Neural progenitor cell (in vitro differentiated cells): Measurements from ENCODE around the gene SPOP. TPM values are rescaled to one million over a fixed set of nuclear protein-coding genes. Genes with fewer than 3 reads are reported as not detected.

Experiments
- DNase-seq: peaks from one replicate; pipeline ENCODE4 v3.0.0-alpha.2; 2016; ENCODE audit warnings: low spot score
- H2AFZ ChIP-seq: fragments of 200-600 bp; sonication (generic); replicated peaks from 2 replicates; pipeline ENCODE4 v1.6.1; 2016; ENCODE audit warnings: antibody characterized with exemption
- H3F3A ChIP-seq: fragments of 200-600 bp; sonication (generic); 2 replicates; pipeline ENCODE4 v1.6.1; 2016; ENCODE audit warnings: antibody characterized with exemption, low read depth
- H3K27ac ChIP-seq: fragments of 200-600 bp; sonication (generic); 2 replicates; pipeline ENCODE4 v1.5.1; 2016; ENCODE audit warnings: mild to moderate bottlenecking
- H3K27me3 ChIP-seq: fragments of 200-600 bp; sonication (generic); 2 replicates; pipeline ENCODE4 v1.6.1; 2016; ENCODE audit warnings: mild to moderate bottlenecking, moderate library complexity
- H3K36me3 ChIP-seq: fragments of 200-600 bp; sonication (generic); 2 replicates; pipeline ENCODE4 v1.5.1; 2016
- H3K4me1 ChIP-seq: fragments of 200-600 bp; sonication (generic); 2 replicates; pipeline ENCODE4 v1.6.1; 2016; ENCODE audit warnings: mixed run types
- H3K4me2 ChIP-seq: fragments of 200-600 bp; sonication (generic); 2 replicates; pipeline ENCODE4 v1.6.1; 2016
- H3K4me3 ChIP-seq: fragments of 200-600 bp; sonication (generic); 2 replicates; pipeline ENCODE4 v1.5.1; 2016
- H3K79me2 ChIP-seq: fragments of 200-600 bp; sonication (generic); 2 replicates; pipeline ENCODE4 v1.6.1; 2016; ENCODE audit warnings: low read depth
- H3K9ac ChIP-seq: fragments of 200-600 bp; sonication (generic); 2 replicates; pipeline ENCODE4 v1.6.1; 2016
- H3K9me3 ChIP-seq: fragments of 200-600 bp; sonication (generic); 2 replicates; pipeline ENCODE4 v1.5.1; 2016; ENCODE audit warnings: low read depth
- H4K20me1 ChIP-seq: fragments of 200-600 bp; sonication (generic); 2 replicates; pipeline ENCODE4 v1.6.1; 2016; ENCODE audit warnings: low read depth
- H3K27ac Mint-ChIP-seq: 3 replicates; pipeline ENCODE4 v1.8.0; 2021; ENCODE audit warnings: mixed read lengths
- H3K27me3 Mint-ChIP-seq: 2 replicates; pipeline ENCODE4 v1.8.0; 2022; ENCODE audit warnings: low read depth, mild to moderate bottlenecking, inconsistent platforms, moderate library complexity, mixed read lengths; ENCODE audit not compliant: insufficient read depth
- H3K36me3 Mint-ChIP-seq: 3 replicates; pipeline ENCODE4 v1.8.0; 2021; ENCODE audit warnings: mixed read lengths
- H3K4me1 Mint-ChIP-seq: 3 replicates; pipeline ENCODE4 v1.8.0; 2021; ENCODE audit warnings: mixed read lengths
- H3K4me3 Mint-ChIP-seq: 3 replicates; pipeline ENCODE4 v1.8.0; 2021; ENCODE audit warnings: mild to moderate bottlenecking, moderate library complexity, mixed read lengths
- H3K9me3 Mint-ChIP-seq: 3 replicates; pipeline ENCODE4 v1.8.0; 2020; ENCODE audit warnings: mixed read lengths
- EZH2 ChIP-seq: fragments of 200-600 bp; sonication (generic); IDR thresholded peaks from 2 replicates; pipeline ENCODE4 v1.6.1; 2017; ENCODE audit warnings: antibody characterized with exemption, mild to moderate bottlenecking, moderate library complexity
- EZH2phosphoT487 ChIP-seq: fragments of 200-600 bp; sonication (generic); IDR thresholded peaks from 2 replicates; pipeline ENCODE4 v1.6.1; 2017; ENCODE audit warnings: antibody characterized with exemption
- total RNA-seq: library from RNA; depleted of rRNA; stranded (reverse); fragments of >200 nt; gene quantifications from 2 replicates; pipeline ENCODE4 v1.2.3, GENCODE V29; 2015; ENCODE audit warnings: low replicate concordance
- TF ChIP-seq, protein P1 (sequence below): fragments of 200-600 bp; sonication (generic); IDR thresholded peaks from 2 replicates; pipeline ENCODE4 v1.5.1; 2017; ENCODE audit warnings: antibody characterized with exemption, mild to moderate bottlenecking

SPOP gene
- total RNA-seq, 1 donor from 2014 or later: 40.3 TPM

- Histone ChIP-seq H4K20me1 (peaks cover 4% of the 10 kb centered on the region), H3K27ac (peak overlapping the region; percentile 46), H3K4me2 (no peak overlapping the region), H3F3A (peaks cover 9% of the 10 kb centered on the region), H3K4me3 (no peak overlapping the region), H3K27me3 (no peaks in the 10 kb centered on the region), H3K4me1 (peaks cover 11% of the 10 kb centered on the region), H3K79me2 (peaks cover 13% of the 10 kb centered on the region), H3K9ac (no peak overlapping the region), H3K9me3 (no peaks in the 10 kb centered on the region), H2AFZ (no peak overlapping the region), H3K36me3 (no peaks in the 10 kb centered on the region)
- no peak overlapping the region for H3K4me3 Mint-ChIP-seq
- H3K36me3 Mint-ChIP-seq: peaks cover 11% of the 10 kb centered on the region
- peaks cover 2% of the 10 kb centered on the region for H3K9me3 Mint-ChIP-seq
- no peaks in the 10 kb centered on the region for H3K27me3 Mint-ChIP-seq
- DNase-seq: no peak
- no peaks in the 10 kb centered on the region for H3K4me1 Mint-ChIP-seq
- TF ChIP-seq, protein P1, sequence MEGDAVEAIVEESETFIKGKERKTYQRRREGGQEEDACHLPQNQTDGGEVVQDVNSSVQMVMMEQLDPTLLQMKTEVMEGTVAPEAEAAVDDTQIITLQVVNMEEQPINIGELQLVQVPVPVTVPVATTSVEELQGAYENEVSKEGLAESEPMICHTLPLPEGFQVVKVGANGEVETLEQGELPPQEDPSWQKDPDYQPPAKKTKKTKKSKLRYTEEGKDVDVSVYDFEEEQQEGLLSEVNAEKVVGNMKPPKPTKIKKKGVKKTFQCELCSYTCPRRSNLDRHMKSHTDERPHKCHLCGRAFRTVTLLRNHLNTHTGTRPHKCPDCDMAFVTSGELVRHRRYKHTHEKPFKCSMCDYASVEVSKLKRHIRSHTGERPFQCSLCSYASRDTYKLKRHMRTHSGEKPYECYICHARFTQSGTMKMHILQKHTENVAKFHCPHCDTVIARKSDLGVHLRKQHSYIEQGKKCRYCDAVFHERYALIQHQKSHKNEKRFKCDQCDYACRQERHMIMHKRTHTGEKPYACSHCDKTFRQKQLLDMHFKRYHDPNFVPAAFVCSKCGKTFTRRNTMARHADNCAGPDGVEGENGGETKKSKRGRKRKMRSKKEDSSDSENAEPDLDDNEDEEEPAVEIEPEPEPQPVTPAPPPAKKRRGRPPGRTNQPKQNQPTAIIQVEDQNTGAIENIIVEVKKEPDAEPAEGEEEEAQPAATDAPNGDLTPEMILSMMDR: no peak
- peak overlapping the region; percentile 7 for H3K27ac Mint-ChIP-seq
These were observed 45.5 kb upstream of the SPOP start for GRCh38 chr17:49723423-49723822.

GRCh38 chr17:49722066-49722465 lies 44.2 kb upstream of the SPOP start:
- peaks cover 9% of the 10 kb centered on the region for H3F3A ChIP-seq
- no peaks in the 10 kb centered on the region for H3K27me3 ChIP-seq
- no peaks in the 10 kb centered on the region for H3K36me3 ChIP-seq
- H3K4me1 ChIP-seq: peaks cover 11% of the 10 kb centered on the region
- Mint-ChIP-seq H3K36me3 (peaks cover 14% of the 10 kb centered on the region), H3K27me3 (no peaks in the 10 kb centered on the region), H3K4me1 (no peaks in the 10 kb centered on the region), H3K9me3 (peaks cover 2% of the 10 kb centered on the region), H3K27ac (no peak overlapping the region), H3K4me3 (no peak overlapping the region)
- peak; percentile 59 for DNase-seq
- no peak overlapping the region for H3K4me3 ChIP-seq
- H3K9ac ChIP-seq: no peak overlapping the region
- peaks cover 13% of the 10 kb centered on the region for H3K79me2 ChIP-seq
- TF ChIP-seq, protein P1: no peak
- TF ChIP-seq EZH2 (no peak), EZH2phosphoT487 (no peak)
- peaks cover 4% of the 10 kb centered on the region for H4K20me1 ChIP-seq
- no peak overlapping the region for H2AFZ ChIP-seq
- no peak overlapping the region for H3K4me2 ChIP-seq
- H3K27ac ChIP-seq: no peak overlapping the region
- no peaks in the 10 kb centered on the region for H3K9me3 ChIP-seq

DNA sequence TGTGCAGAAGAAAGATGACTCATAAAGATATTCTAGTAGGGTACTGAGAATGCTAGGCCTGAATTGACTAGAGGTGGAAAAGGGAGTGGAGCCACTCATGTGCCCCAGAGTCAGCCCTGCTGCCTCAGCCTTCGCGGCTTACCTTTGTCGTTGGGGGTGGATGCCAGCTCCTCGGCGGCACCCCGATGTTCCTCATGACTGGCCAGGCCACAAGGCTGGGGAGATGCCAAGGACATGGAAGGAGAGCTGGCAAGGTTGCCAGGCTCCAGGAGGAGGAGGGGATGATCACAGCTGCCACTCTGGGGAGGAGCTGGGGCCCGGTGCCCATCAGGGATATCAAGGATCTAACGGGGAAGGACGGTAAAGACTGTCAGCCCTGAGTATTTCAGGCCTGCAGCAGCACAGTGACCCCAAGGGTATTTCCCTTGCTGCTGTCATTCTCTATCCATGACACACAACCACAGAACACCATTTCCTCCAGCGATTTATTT lies 39.5 kb upstream of the SPOP start:
- H3K4me3 ChIP-seq: no peak overlapping the region
- no peak overlapping the region for H3K27ac ChIP-seq
- H3F3A ChIP-seq: peaks cover 5% of the 10 kb centered on the region
- H3K4me1 ChIP-seq: peaks cover under 1% of the 10 kb centered on the region
- DNase-seq: no peak
- no peaks in the 10 kb centered on the region for H3K79me2 ChIP-seq
- H2AFZ ChIP-seq: no peak overlapping the region
- H3K4me3 Mint-ChIP-seq: no peak overlapping the region
- no peaks in the 10 kb centered on the region for H3K9me3 Mint-ChIP-seq
- no peak overlapping the region for H3K9ac ChIP-seq
- no peaks in the 10 kb centered on the region for H3K27me3 Mint-ChIP-seq
- H3K36me3 ChIP-seq: no peaks in the 10 kb centered on the region
- no peaks in the 10 kb centered on the region for H3K27me3 ChIP-seq
- H3K4me2 ChIP-seq: no peak overlapping the region
- H4K20me1 ChIP-seq: no peaks in the 10 kb centered on the region
- H3K36me3 Mint-ChIP-seq: peaks cover 6% of the 10 kb centered on the region
- no peak overlapping the region for H3K27ac Mint-ChIP-seq
- TF ChIP-seq EZH2phosphoT487 (no peak), EZH2 (no peak)
- TF ChIP-seq, protein P1: no peak
- no peaks in the 10 kb centered on the region for H3K4me1 Mint-ChIP-seq
- no peaks in the 10 kb centered on the region for H3K9me3 ChIP-seq
